Hepatocyte (in vitro differentiated cells): ENCODE measurements around the gene RCN1. TPM values are rescaled to one million over a fixed set of nuclear protein-coding genes. Genes with fewer than 3 reads are reported as not detected.

Experiments used
- DNase-seq: peaks from one replicate; pipeline ENCODE4 v3.0.0-alpha.2; 2016; ENCODE audit warnings: low spot score
- H2AFZ ChIP-seq: fragments of 200-600 bp; sonication (generic); 2 replicates; pipeline ENCODE4 v1.6.0; 2016; ENCODE audit warnings: antibody characterized with exemption, mild to moderate bottlenecking
- H3K27ac ChIP-seq: fragments of 200-600 bp; sonication (generic); 2 replicates; pipeline ENCODE4 v1.5.1; 2016; ENCODE audit warnings: mild to moderate bottlenecking
- H3K27me3 ChIP-seq: fragments of 200-600 bp; sonication (generic); 2 replicates; pipeline ENCODE4 v1.6.1; 2016
- H3K36me3 ChIP-seq: fragments of 200-600 bp; sonication (generic); replicated peaks from 2 replicates; pipeline ENCODE4 v1.5.1; 2016; ENCODE audit warnings: low read depth; ENCODE audit not compliant: insufficient read depth
- H3K4me1 ChIP-seq: fragments of 200-600 bp; sonication (generic); 2 replicates; pipeline ENCODE4 v1.5.1; 2016; ENCODE audit warnings: mild to moderate bottlenecking, moderate library complexity; ENCODE audit not compliant: insufficient read depth
- H3K4me2 ChIP-seq: fragments of 200-600 bp; sonication (generic); 2 replicates; pipeline ENCODE4 v1.6.0; 2016
- H3K4me3 ChIP-seq: fragments of 200-600 bp; sonication (generic); 2 replicates; pipeline ENCODE4 v1.5.1; 2016; ENCODE audit warnings: mild to moderate bottlenecking
- H3K79me2 ChIP-seq: fragments of 200-600 bp; sonication (generic); 2 replicates; pipeline ENCODE4 v1.6.0; 2017; ENCODE audit warnings: mild to moderate bottlenecking
- H3K9me2 ChIP-seq: fragments of 200-600 bp; sonication (generic); replicated peaks from 2 replicates; pipeline ENCODE4 v1.6.0; 2017; ENCODE audit warnings: mild to moderate bottlenecking; ENCODE audit not compliant: insufficient read depth
- H3K9me3 ChIP-seq: fragments of 200-600 bp; sonication (generic); 2 replicates; pipeline ENCODE4 v1.5.1; 2016; ENCODE audit warnings: low read depth, mild to moderate bottlenecking
- H4K20me1 ChIP-seq: fragments of 200-600 bp; sonication (generic); 2 replicates; pipeline ENCODE4 v1.6.0; 2016; ENCODE audit warnings: mild to moderate bottlenecking; ENCODE audit not compliant: insufficient read depth, poor library complexity, severe bottlenecking
- CTCF ChIP-seq: fragments of 200-600 bp; sonication (generic); IDR thresholded peaks from 2 replicates; pipeline ENCODE4 v1.5.1; 2016; ENCODE audit warnings: antibody characterized with exemption, mild to moderate bottlenecking; ENCODE audit not compliant: poor library complexity
- EZH2 ChIP-seq: fragments of 200-600 bp; sonication (generic); IDR thresholded peaks from 2 replicates; pipeline ENCODE4 v1.6.1; 2016; ENCODE audit warnings: antibody characterized with exemption, mild to moderate bottlenecking, borderline replicate concordance
- EZH2phosphoT487 ChIP-seq: fragments of 200-600 bp; sonication (generic); IDR thresholded peaks from one replicate; pipeline ENCODE4 v1.6.1; 2018; ENCODE audit warnings: antibody characterized with exemption, mild to moderate bottlenecking, low read depth, moderate library complexity; ENCODE audit not compliant: unreplicated experiment, severe bottlenecking
- WGBS: methylation state at CpG from one replicate; pipeline ENCODE4 v1.1.6; 2016; ENCODE audit warnings: low lambda C conversion rate; ENCODE audit errors: missing lambda C conversion rate; 5-methylcytosine and 5-hydroxymethylcytosine counted together
- polyA plus RNA-seq: library from polyadenylated mRNA; unstranded; fragments of >200 nt; fragmentation: Nextera tagmentation; extraction: Ambion mirVana; gene quantifications from 2 replicates; pipeline ENCODE4 v1.2.1, GENCODE V29; 2016
- total RNA-seq: library from RNA; depleted of rRNA; stranded (reverse); fragments of >200 nt; gene quantifications from 2 replicates; pipeline ENCODE4 v1.2.3, GENCODE V29; 2014

The RCN1 gene
- total and polyA plus RNA-seq, 2 experiments from 2014 or later: 258 to 412 TPM

- Histone ChIP-seq H3K27ac (no peak overlapping the region), H3K9me3 (no peaks in the 10 kb centered on the region), H3K4me2 (no peak overlapping the region), H3K27me3 (no peaks in the 10 kb centered on the region), H3K36me3 (no peaks in the 10 kb centered on the region), H3K9me2 (no peaks in the 10 kb centered on the region), H4K20me1 (no peaks in the 10 kb centered on the region), H3K4me3 (no peak overlapping the region), H3K79me2 (no peaks in the 10 kb centered on the region), H3K4me1 (peaks cover 15% of the 10 kb centered on the region), H2AFZ (no peak overlapping the region)
- no peak for TF ChIP-seq CTCF
- no peak for TF ChIP-seq EZH2
- no peak for TF ChIP-seq EZH2phosphoT487
- DNase-seq: peak; percentile 46
- 42% methylated on average over 13 of the region's 13 CpGs for WGBS
Observed at GRCh38 chr11:32068134-32068870, 22.6 kb upstream of the RCN1 start.

GRCh38 chr11:32069361-32070058, 21.4 kb upstream of the RCN1 start:
- Histone ChIP-seq H3K4me1 (peaks cover 15% of the 10 kb centered on the region), H3K27me3 (no peaks in the 10 kb centered on the region), H3K36me3 (no peaks in the 10 kb centered on the region), H3K4me3 (no peak overlapping the region), H3K27ac (no peak overlapping the region), H3K9me2 (no peaks in the 10 kb centered on the region), H3K4me2 (no peak overlapping the region), H3K9me3 (no peaks in the 10 kb centered on the region), H4K20me1 (no peaks in the 10 kb centered on the region), H3K79me2 (no peaks in the 10 kb centered on the region), H2AFZ (no peak overlapping the region)
- TF ChIP-seq EZH2 (no peak), CTCF (no peak), EZH2phosphoT487 (no peak)
- DNase-seq: no peak
- 89% methylated on average over 6 of the region's 6 CpGs for WGBS

- Histone ChIP-seq H3K4me2 (no peak overlapping the region), H4K20me1 (no peaks in the 10 kb centered on the region), H3K27me3 (no peaks in the 10 kb centered on the region), H3K79me2 (no peaks in the 10 kb centered on the region), H2AFZ (no peak overlapping the region), H3K9me2 (no peaks in the 10 kb centered on the region), H3K9me3 (no peaks in the 10 kb centered on the region), H3K4me1 (peaks cover 15% of the 10 kb centered on the region), H3K4me3 (no peak overlapping the region), H3K36me3 (no peaks in the 10 kb centered on the region), H3K27ac (no peak overlapping the region)
- TF ChIP-seq EZH2 (no peak), CTCF (no peak), EZH2phosphoT487 (no peak)
- 51% methylated on average over 5 of the region's 5 CpGs for WGBS
- no peak for DNase-seq
Observed at GRCh38 chr11:32070692-32071091, 20.2 kb upstream of the RCN1 start.
